Jurkat, Clone E6-1 (cell line): ENCODE measurements around the gene GLIPR1.
"Not testable (repeated sequence)": the region's sequence is repeated elsewhere in the genome, so short reads cannot be mapped to it uniquely, and the experiment has no call there.

Experiments used
- DNase-seq: peaks from one replicate; pipeline ENCODE4 v3.0.0-alpha.2; 2011; ENCODE audit warnings: low read depth, low spot score
- H3K4me3 ChIP-seq: 2 replicates; pipeline ENCODE4 v1.5.1; 2011; ENCODE audit warnings: mild to moderate bottlenecking, low read length, control low read depth, moderate library complexity

GLIPR1 gene

GRCh38 chr12:75471902-75472890 lies 8.4 kb upstream of the GLIPR1 start:
- no peak overlapping the region for H3K4me3 ChIP-seq
- no peak for DNase-seq

GRCh38 chr12:75474116-75474515 lies 6.4 kb upstream of the GLIPR1 start:
- DNase-seq, result no peak
- H3K4me3 ChIP-seq, result no peak overlapping the region

DNA sequence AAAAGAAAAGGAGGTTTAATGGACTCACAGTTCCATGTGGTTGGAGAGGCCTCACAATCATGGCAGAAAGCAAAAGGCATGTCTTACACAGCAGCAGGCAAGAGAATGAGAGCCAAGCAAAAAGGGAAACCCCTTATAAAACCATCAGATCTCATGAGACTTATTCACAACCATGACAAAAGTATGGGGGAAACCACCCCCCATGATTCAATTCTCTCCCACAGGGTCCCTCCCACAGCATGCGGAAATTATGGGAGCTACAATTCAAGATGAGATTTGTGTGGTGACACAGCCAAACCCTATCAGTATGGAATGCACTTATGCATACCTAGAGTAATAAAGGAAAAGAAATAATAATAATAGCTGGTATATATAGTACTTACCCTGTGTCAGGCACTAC lies 4.5 kb upstream of the GLIPR1 start:
- no peak for DNase-seq
- no peak overlapping the region for H3K4me3 ChIP-seq

DNA sequence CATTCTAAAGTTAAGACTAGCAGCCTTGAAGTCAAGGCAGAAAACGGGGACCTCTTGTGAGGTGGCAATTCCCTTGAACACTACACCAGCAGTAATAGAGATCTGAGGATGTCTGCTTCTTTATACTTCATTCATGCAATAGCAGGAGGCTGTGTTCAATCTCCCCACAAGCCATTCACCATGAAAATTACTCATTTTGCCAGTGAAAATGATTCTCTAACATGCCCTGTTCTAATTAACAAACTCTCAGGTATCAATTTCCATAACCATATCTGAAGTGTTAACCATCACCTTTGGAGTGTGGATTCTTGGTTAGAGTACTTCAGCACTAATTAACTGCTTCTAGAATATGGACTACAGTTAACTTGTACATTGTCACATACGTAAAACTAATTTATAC lies 3.4 kb upstream of the GLIPR1 start:
- H3K4me3 ChIP-seq, result no peak overlapping the region
- DNase-seq, result no peak

GRCh38 chr12:75478116-75478794 lies 2.3 kb upstream of the GLIPR1 start:
- DNase-seq, result peak; percentile 66
- no peak overlapping the region for H3K4me3 ChIP-seq

GRCh38 chr12:75479963-75480461 lies 543 bp upstream of the GLIPR1 start:
- no peak for DNase-seq
- H3K4me3 ChIP-seq, result no peak overlapping the region

DNA sequence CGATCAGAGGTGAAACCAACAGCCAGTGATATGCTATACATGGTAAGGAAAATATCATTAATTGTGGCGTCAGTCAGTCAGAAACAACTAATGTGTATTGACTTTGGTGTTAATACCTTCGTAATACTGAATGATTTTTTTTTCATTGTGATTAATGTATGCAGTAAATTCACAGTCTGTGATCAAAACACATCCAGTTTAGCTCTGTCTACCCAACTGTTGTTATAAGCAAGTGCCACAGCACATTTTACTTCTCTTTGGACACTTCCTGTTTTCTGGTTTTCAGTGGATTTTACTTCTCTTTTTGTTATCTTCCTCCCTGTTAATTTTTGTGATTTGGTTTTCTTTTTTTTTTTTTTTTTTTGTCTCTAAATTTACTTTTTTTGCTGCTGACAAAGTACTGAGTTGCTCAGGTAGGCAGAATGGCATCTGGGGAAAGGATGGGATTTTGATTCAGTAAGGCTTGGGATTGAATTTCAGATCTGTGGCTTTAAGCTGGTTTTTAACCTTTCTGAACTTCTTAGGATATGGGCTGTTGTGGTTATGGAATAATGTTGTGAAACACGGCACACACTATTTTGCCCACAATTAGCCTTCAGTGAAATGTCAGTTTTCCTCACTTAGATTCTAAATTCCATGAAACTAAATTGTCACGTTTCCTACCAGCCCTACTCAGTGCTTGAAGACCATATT lies 604 bp downstream of the GLIPR1 start:
- H3K4me3 ChIP-seq, result no peak overlapping the region
- no peak for DNase-seq

GRCh38 chr12:75481774-75482173 lies 1.2 kb downstream of the GLIPR1 start:
- H3K4me3 ChIP-seq, result no peak overlapping the region
- no peak for DNase-seq

DNA sequence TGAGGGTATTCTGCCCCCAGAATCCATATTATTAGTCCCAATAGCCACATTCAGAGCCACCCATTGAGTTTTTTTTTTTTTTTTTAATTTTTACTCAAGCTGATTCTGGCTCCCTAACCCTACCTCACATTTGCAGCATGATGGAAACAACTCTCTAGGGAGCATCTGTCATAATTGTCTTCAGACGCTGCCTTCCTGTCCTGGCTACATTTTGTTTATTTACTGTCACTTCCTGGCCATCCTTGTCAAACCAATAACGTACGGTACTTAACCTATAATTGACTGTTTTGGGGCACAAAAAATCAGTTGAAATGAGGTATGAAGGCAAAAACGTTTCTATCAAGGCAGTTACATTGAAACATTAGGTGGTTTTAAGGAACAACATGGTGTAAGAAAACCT lies 2.1 kb downstream of the GLIPR1 start:
- no peak overlapping the region for H3K4me3 ChIP-seq
- no peak for DNase-seq

DNA sequence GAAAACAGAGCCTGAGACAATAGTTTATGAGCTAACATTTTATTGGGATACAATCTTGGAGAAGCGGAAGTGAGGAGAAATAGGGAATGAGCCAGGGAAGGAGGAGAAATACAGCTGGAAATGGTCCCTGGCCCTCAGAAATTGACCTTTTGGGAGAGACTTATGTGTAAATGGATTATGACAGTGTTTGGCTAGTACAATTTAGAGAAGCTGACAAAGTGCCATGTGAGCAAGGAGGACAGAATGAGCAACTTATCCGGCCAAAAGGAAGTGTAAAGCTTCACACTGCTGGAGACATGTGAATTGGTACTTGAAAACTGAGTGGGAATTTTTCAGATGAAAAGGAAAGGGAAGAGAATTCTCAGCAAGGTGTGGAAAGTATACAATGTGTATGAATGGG lies 2.9 kb downstream of the GLIPR1 start:
- no peak overlapping the region for H3K4me3 ChIP-seq
- DNase-seq, result no peak

DNA sequence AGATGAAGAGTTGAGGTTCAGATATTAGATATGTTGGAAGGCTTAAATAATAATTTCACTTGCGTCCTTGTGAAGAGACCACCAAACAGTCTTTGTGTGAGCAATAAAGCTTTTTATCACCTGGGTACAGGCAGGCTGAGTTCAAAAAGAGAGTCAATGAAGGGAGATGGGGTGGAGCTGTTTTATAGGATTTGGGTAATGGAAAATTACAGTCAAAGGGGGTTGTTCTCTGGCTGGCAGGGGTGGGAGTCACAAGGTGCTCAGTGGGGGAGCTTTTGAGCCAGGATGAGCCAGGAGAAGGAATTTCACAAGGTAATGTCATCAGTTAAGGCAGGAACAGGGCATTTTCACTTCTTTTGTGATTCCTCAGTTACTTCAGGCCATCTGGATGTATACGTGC lies 3.9 kb downstream of the GLIPR1 start:
- not testable (repeated sequence) for H3K4me3 ChIP-seq

GRCh38 chr12:75487308-75487707 lies 6.8 kb downstream of the GLIPR1 start:
- H3K4me3 ChIP-seq, result no peak overlapping the region
- DNase-seq, result no peak

More for the DNA sequence above, 3.9 kb downstream of the GLIPR1 start:
- not testable (repeated sequence) for DNase-seq

DNA sequence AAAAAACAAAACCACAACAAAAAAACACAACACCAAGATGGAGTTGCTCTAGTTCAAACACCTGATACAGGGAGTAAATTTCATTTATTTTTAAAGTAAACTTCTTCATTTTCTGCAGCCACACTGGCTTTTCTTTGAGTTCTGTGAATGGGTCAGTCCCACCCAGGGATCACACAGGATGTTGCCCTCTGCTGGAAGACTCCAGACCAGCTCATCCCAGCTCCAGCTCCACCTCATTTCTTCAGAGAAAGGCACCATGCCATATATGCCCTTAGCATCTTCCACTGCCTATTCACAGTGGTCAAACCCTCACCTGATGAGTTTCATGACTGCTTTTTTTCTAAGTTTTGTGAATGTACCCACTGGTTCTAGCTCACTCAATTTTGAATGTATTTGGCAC lies 8.0 kb downstream of the GLIPR1 start:
- no peak for DNase-seq

DNA sequence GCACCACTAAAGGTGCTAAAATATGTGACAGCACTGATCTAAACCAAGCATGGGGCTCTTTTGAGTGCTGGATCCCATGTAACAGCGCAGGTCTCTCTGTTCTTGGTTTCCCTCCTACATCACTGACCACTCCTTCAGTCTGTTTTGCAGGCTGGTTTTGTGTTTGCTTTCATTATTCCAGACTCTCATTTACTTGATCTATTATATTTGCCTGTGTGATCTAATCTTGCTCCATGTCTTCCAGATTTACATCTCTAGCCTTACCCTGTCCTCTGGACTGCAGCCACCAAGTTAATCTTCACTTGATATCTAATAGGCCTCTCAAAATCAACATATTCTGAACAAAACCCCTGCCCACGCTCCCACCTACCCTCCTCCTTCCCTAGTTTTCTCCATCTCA lies 8.6 kb downstream of the GLIPR1 start:
- no peak for DNase-seq
- no peak overlapping the region for H3K4me3 ChIP-seq

More for the DNA sequence above, 8.0 kb downstream of the GLIPR1 start:
- no peak overlapping the region for H3K4me3 ChIP-seq

- DNase-seq, result no peak
- no peak overlapping the region for H3K4me3 ChIP-seq
Observed at GRCh38 chr12:75489613-75490210, 9.2 kb downstream of the GLIPR1 start.

- no peak overlapping the region for H3K4me3 ChIP-seq
- no peak for DNase-seq
Observed at GRCh38 chr12:75491169-75491568, 10.6 kb downstream of the GLIPR1 start.

- DNase-seq, result no peak
- no peak overlapping the region for H3K4me3 ChIP-seq
Observed at GRCh38 chr12:75503459-75503858, 22.9 kb downstream of the GLIPR1 start.

DNA sequence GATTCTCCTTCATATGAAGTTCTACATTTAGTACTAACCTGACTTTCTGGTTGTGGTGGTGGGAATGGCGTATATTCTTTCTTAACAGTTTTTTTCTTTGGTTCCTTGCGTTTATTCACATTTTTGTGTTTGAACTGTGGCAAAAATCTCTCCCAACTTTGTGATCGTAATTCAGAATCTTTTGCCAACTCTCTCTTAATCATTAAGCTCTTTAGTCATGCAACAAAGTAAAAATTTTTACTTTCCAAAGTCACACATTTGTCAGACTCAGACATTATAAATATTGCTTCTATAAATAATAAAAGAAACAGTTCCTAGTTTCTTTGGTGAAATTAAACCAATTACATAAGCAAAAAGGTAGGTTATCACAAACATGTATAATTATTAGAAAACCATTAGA lies 23.3 kb downstream of the GLIPR1 start:
- H3K4me3 ChIP-seq, result no peak overlapping the region
- no peak for DNase-seq

DNA sequence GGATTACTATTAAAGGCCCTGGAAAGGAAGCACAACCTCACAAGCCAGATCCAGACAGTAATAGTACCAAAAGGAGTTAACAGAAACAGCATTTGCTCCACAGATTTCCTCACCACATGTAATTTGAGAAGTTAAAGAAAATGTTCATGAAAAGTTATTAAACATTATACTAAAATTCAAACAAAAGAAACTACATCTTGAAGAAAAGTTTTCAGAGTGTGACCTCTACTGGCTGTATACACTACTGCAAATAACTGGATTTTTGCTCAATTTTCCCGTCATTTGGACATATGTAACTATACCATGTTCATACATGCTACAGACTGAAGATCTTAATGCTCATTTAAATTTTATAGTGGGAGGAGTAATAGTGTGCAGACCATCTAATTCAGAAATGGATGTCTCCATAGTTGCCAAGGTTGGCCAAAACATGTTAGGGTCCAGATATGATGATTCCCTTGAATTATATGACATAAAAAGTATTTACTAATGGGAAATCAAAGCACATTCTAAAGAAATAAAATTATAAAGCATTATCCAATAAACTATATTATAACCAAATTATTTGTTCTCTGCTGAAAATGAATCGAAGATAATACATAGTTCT lies 25.3 kb downstream of the GLIPR1 start:
- peak; percentile 35 for DNase-seq
- H3K4me3 ChIP-seq, result no peak overlapping the region
